GM12878 (cell line): ENCODE measurements around the gene MORC1. TPM values are rescaled to one million over a fixed set of nuclear protein-coding genes. Genes with fewer than 3 reads are reported as not detected.

Experiments used
- ATAC-seq: fragments of 200-7000 bp; cut with Tn5 transposase; 3 replicates; pipeline ENCODE4 v1.9.1; 2020; ENCODE audit warnings: mild to moderate bottlenecking, moderate library complexity
- BruUV-seq: library from RNA; stranded (reverse); fragments of 400-500 nt; replicated peaks from 2 replicates; lab custom pipeline; 2021; lab: Mats Ljungman, UMichigan
- CTCF ChIA-PET: fragments of 300-600 bp; sonication (Branson Sonifier 250); formaldehyde crosslinking; extraction: SDS; loops from one replicate; lab custom pipeline; 2021; ENCODE audit warnings: inconsistent platforms; lab: Yijun Ruan, JAX
- POLR2A ChIA-PET: fragments of 350-600 bp; formaldehyde crosslinking; extraction: SDS; loops from one replicate; lab custom pipeline; 2021; ENCODE audit warnings: inconsistent platforms; lab: Charles Lee
- RAD21 ChIA-PET: fragments of 300-600 bp; sonication (Branson Sonifier 250); formaldehyde crosslinking; loops from one replicate; lab custom pipeline; 2023; ENCODE audit warnings: antibody characterized with exemption; ENCODE audit not compliant: unreplicated experiment; lab: Charles Lee
- SMC1A ChIA-PET: fragments of 300-600 bp; sonication (Branson Sonifier 250); formaldehyde crosslinking; loops from one replicate; lab custom pipeline; 2023; ENCODE audit not compliant: unreplicated experiment, uncharacterized antibody; lab: Charles Lee
- DNase-seq: peaks from one replicate; pipeline ENCODE4 v3.0.0-alpha.2; 2011; ENCODE audit warnings: low read depth, low spot score
- FAIRE-seq: peaks from 3 replicates; lab custom pipeline; 2011; peaks lifted over from hg19 to GRCh38; lab: Jason Lieb, UNC
- H2AFZ ChIP-seq: 2 replicates; pipeline ENCODE4 v1.6.0; 2011; ENCODE audit warnings: low read depth, low read length, control low read depth; ENCODE audit not compliant: control insufficient read depth
- H3K27ac ChIP-seq: 2 replicates; pipeline ENCODE4 v1.5.1; 2011; ENCODE audit warnings: control low read depth; ENCODE audit not compliant: control insufficient read depth, insufficient read depth
- H3K27me3 ChIP-seq, 2 experiments: replicated peaks in 1 of 2; 2 replicates each; pipeline versions ENCODE4 v1.6.0 to v1.6.1; 2011; ENCODE audit warnings: low read length in 1 of 2; ENCODE audit not compliant: control insufficient read depth in 2 of 2, insufficient read depth in 2 of 2
- H3K36me3 ChIP-seq, 2 experiments: 2 replicates each; pipeline ENCODE4 v1.5.1; 2011; ENCODE audit warnings: low read length in 1 of 2; ENCODE audit not compliant: control insufficient read depth in 2 of 2, insufficient read depth in 2 of 2
- H3K4me1 ChIP-seq: 2 replicates; pipeline ENCODE4 v1.6.1; 2011; ENCODE audit warnings: mild to moderate bottlenecking, low read length, moderate library complexity, mixed read lengths; ENCODE audit not compliant: control insufficient read depth, insufficient read depth
- H3K4me2 ChIP-seq: 2 replicates; pipeline ENCODE4 v1.6.0; 2011; ENCODE audit warnings: control low read depth; ENCODE audit not compliant: control insufficient read depth, insufficient read depth
- H3K4me3 ChIP-seq: fragments of 200-600 bp; sonication (generic); 2 replicates; pipeline ENCODE4 v1.5.1; 2016
- H3K79me2 ChIP-seq: 2 replicates; pipeline ENCODE4 v1.6.0; 2011; ENCODE audit warnings: low read length; ENCODE audit not compliant: control insufficient read depth, insufficient read depth
- H3K9ac ChIP-seq: 2 replicates; pipeline ENCODE4 v1.8.0; 2011; ENCODE audit warnings: low read length, control low read depth, mixed read lengths; ENCODE audit not compliant: control insufficient read depth, insufficient read depth
- H3K9me3 ChIP-seq: replicated peaks from 3 replicates; pipeline ENCODE4 v1.5.1; 2011; ENCODE audit warnings: mild to moderate bottlenecking, low read length; ENCODE audit not compliant: control insufficient read depth, insufficient read depth
- H4K20me1 ChIP-seq: 2 replicates; pipeline ENCODE4 v1.6.0; 2011; ENCODE audit not compliant: control insufficient read depth, insufficient read depth
- CTCF ChIP-seq, 3 experiments: IDR thresholded peaks in 2 of 3; conservative IDR thresholded peaks in 1 of 3; 2 replicates each; pipeline ENCODE4 v1.5.1; 2011; ENCODE audit warnings: low read depth in 3 of 3, low read length in 3 of 3, mild to moderate bottlenecking in 3 of 3, control low read depth in 2 of 3, moderate library complexity in 2 of 3, inconsistent platforms in 1 of 3, mixed read lengths in 1 of 3; ENCODE audit not compliant: control insufficient read depth in 2 of 3, insufficient read depth in 1 of 3; ENCODE audit errors: extremely low read depth in 1 of 3
- NR2C1 ChIP-seq: fragments of 450-650 bp; IDR thresholded peaks from 2 replicates; pipeline ENCODE4 v1.6.1; 2017; ENCODE audit warnings: antibody characterized with exemption, mild to moderate bottlenecking, moderate library complexity
- RAD21 ChIP-seq: IDR thresholded peaks from 2 replicates; pipeline ENCODE4 v1.6.1; 2011; ENCODE audit warnings: mild to moderate bottlenecking, low read depth, low read length, moderate library complexity; ENCODE audit not compliant: insufficient read depth
- SMC3 ChIP-seq: IDR thresholded peaks from 2 replicates; pipeline ENCODE4 v1.6.1; 2011; ENCODE audit warnings: low read length, improper control_type of control experiment, borderline replicate concordance
- YY1 ChIP-seq: IDR thresholded peaks from 2 replicates; pipeline ENCODE4 v1.6.1; 2011; ENCODE audit warnings: low read depth, mild to moderate bottlenecking, low read length
- ZBTB40 ChIP-seq: fragments of 450-650 bp; IDR thresholded peaks from 2 replicates; pipeline ENCODE4 v1.6.1; 2016; ENCODE audit warnings: mild to moderate bottlenecking, moderate library complexity, borderline replicate concordance
- WGBS: methylation state at CpG from one replicate; pipeline ENCODE4 v1.1.6; 2016; ENCODE audit warnings: low lambda C conversion rate; ENCODE audit not compliant: insufficient replicate concordance, insufficient coverage; ENCODE audit errors: missing lambda C conversion rate; 5-methylcytosine and 5-hydroxymethylcytosine counted together
- in situ Hi-C: fragments of 300-500 bp; cut with MboI; formaldehyde crosslinking; loops from 9 replicates; pipeline ENCODE4 v1.14.3; 2018; ENCODE audit warnings: mixed read lengths
- intact Hi-C: fragments of 100-400 bp; cut with micrococcal nuclease; formaldehyde crosslinking; loops from one replicate; pipeline ENCODE4 v1.14.2; 2022; ENCODE audit not compliant: unreplicated experiment
- polyA plus RNA-seq, 11 experiments: library from polyadenylated mRNA; depleted of rRNA in 4 of 11; unstranded in 6 of 11; stranded (reverse) in 5 of 11; fragments of >200 nt; fragmentation: Nextera tagmentation in 4 of 11; fragmentation: Illumina TruSeq in 1 of 11; extraction: Ambion mirVana in 4 of 11; extraction: Trizol in 1 of 11; gene quantifications; 1 replicate in 1 of 11; 2 replicates in 10 of 11; pipeline versions ENCODE4 v1.2.1 to v1.2.3, GENCODE V29; 2011 to 2016; ENCODE audit warnings: inconsistent platforms in 2 of 11, missing spikeins in 2 of 11, low read depth in 1 of 11
- total RNA-seq, 4 experiments: library from RNA; depleted of rRNA in 3 of 4; stranded (reverse); fragments of >200 nt in 3 of 4; fragmentation: Illumina TruSeq in 1 of 4; extraction: Trizol in 1 of 4; gene quantifications; 2 replicates each; pipeline versions ENCODE4 v1.2.1 to v1.2.3, GENCODE V29; 2013 to 2021
- TF ChIP-seq, protein P1 (sequence below): IDR thresholded peaks from 2 replicates; pipeline ENCODE4 v1.6.1; 2012; ENCODE audit warnings: low read depth, low read length, improper control_type of control experiment

The MORC1 gene
- total and polyA plus RNA-seq, 10 of the 15 experiments (the other 5 are each of a cell fraction or from before 2014, with no cell fraction given), result 0.18 TPM; not detected in 9

- Histone ChIP-seq H3K36me3 (no peaks in the 10 kb centered on the region), H3K27ac (no peak overlapping the region), H3K9me3 (no peaks in the 10 kb centered on the region), H3K79me2 (no peaks in the 10 kb centered on the region), H3K27me3 (no peaks in the 10 kb centered on the region), H3K9ac (no peak overlapping the region), H3K4me2 (no peak overlapping the region), H3K4me3 (no peak overlapping the region), H4K20me1 (no peaks in the 10 kb centered on the region), H3K4me1 (no peaks in the 10 kb centered on the region), H2AFZ (no peak overlapping the region)
- TF ChIP-seq, protein P1, sequence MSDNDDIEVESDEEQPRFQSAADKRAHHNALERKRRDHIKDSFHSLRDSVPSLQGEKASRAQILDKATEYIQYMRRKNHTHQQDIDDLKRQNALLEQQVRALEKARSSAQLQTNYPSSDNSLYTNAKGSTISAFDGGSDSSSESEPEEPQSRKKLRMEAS, result no peak
- TF ChIP-seq ZBTB40, result no peak
- no peak for TF ChIP-seq NR2C1
- TF ChIP-seq SMC3, result peak; percentile 58; the same call in 1 of the 2 replicates
- peak; percentile 69 for TF ChIP-seq RAD21
- TF ChIP-seq CTCF (IDR thresholded peaks at IDR 0.05 in 2 of 3, conservative IDR thresholded peaks at IDR 0.05 in 1 of 3; ENCODE audit: control insufficient read depth in 2 of 3, extremely low read depth in 1 of 3, insufficient read depth in 1 of 3, low read depth in 3 of 3, low read length in 3 of 3), result peak; percentile 57 to 80 (median 64)
- TF ChIP-seq YY1, result 0 out of 2 replicates have a peak, but pooled peaks have one; percentile 26
- no TSS peak for BruUV-seq
- intact Hi-C loops (loop anchor here (1.0 kb wide), 1 partner anchor 32 kb away; no protein-coding TSS in a partner anchor), in situ Hi-C loops (no loop called here)
- ATAC-seq (peak; percentile 80), DNase-seq (no peak), FAIRE-seq (no peak)
- RAD21 ChIA-PET, result interaction anchor here (1.1 to 1.9 kb wide), 3 partner anchors 21 to 30 kb away, joined by 7 to 14 read pairs (median 14); no protein-coding TSS in a partner anchor
- POLR2A ChIA-PET, result no interaction called here
- SMC1A ChIA-PET, result interaction anchor here (0.7 to 1.7 kb wide), 7 partner anchors 9 to 30 kb away, joined by 3 to 6 read pairs (median 3); no protein-coding TSS in a partner anchor
- CTCF ChIA-PET, result interaction anchor here (0.7 to 3.3 kb wide), 11 partner anchors 11 to 174 kb away, joined by 3 to 31 read pairs (median 5); no protein-coding TSS in a partner anchor
- 13% methylated on average over 3 of the region's 3 CpGs for WGBS
These were observed 67.3 kb downstream of the MORC1 start for GRCh38 chr3:109050591-109051167.
